A549 (cell line): ENCODE measurements around the gene PNMA5.

Experiments used
- CTCF ChIP-seq: fragments of >200 bp; sonication (Bioruptor Twin); formaldehyde crosslinking; IDR thresholded peaks from 3 replicates; pipeline ENCODE4 v1.5.1; 2016
- EP300 ChIP-seq, 2 experiments: fragments of >200 bp; sonication (Bioruptor Twin); formaldehyde crosslinking; IDR thresholded peaks; 2 replicates in 1 of 2; 3 replicates in 1 of 2; pipeline ENCODE4 v1.6.1; 2016 to 2017
- FOXS1 ChIP-seq: fragments of 250-450 bp; sonication (Bioruptor Pico); IDR thresholded peaks from 2 replicates; pipeline ENCODE4 v1.5.0; 2020; ENCODE audit warnings: mild to moderate bottlenecking, moderate library complexity
- HEYL ChIP-seq: fragments of 250-450 bp; sonication (Bioruptor Pico); IDR thresholded peaks from 2 replicates; pipeline ENCODE4 v1.8.0; 2021; ENCODE audit warnings: mild to moderate bottlenecking, moderate library complexity
- JUN ChIP-seq, 2 experiments: fragments of >200 bp; sonication (Bioruptor Twin); formaldehyde crosslinking; IDR thresholded peaks; 2 replicates in 1 of 2; 3 replicates in 1 of 2; pipeline ENCODE4 v1.6.1; 2016 to 2017
- MAX ChIP-seq: IDR thresholded peaks from 2 replicates; pipeline ENCODE4 v1.6.1; 2012
- NFE2L2 ChIP-seq: fragments of 150-350 bp; conservative IDR thresholded peaks from 2 replicates; pipeline ENCODE4 v1.6.1; 2014; ENCODE audit warnings: low read length
- POLR2A ChIP-seq: IDR thresholded peaks from 2 replicates; pipeline ENCODE4 v1.6.1; 2012; ENCODE audit warnings: mild to moderate bottlenecking, low read length
- RFX5 ChIP-seq: fragments of 450-650 bp; IDR thresholded peaks from 2 replicates; pipeline ENCODE4 v1.7.1; 2014; ENCODE audit warnings: antibody characterized with exemption, mild to moderate bottlenecking, moderate library complexity
- TP53 ChIP-seq: fragments of 250-450 bp; sonication (Bioruptor Pico); IDR thresholded peaks from 2 replicates; pipeline ENCODE4 v1.5.0; 2021; ENCODE audit warnings: mild to moderate bottlenecking, moderate library complexity
- ZFP36 ChIP-seq: fragments of 450-650 bp; IDR thresholded peaks from 2 replicates; pipeline ENCODE4 v1.6.1; 2014; ENCODE audit warnings: borderline replicate concordance; ENCODE audit not compliant: partially characterized antibody
- TF ChIP-seq, protein P1 (sequence below): fragments of 250-450 bp; sonication (Bioruptor Pico); IDR thresholded peaks from 2 replicates; pipeline ENCODE4 v1.5.0; 2021; ENCODE audit warnings: mild to moderate bottlenecking, moderate library complexity, borderline replicate concordance

GRCh38 chrX:152946681-152947080, 47.2 kb downstream of the PNMA5 start:
- TF ChIP-seq, protein P1, sequence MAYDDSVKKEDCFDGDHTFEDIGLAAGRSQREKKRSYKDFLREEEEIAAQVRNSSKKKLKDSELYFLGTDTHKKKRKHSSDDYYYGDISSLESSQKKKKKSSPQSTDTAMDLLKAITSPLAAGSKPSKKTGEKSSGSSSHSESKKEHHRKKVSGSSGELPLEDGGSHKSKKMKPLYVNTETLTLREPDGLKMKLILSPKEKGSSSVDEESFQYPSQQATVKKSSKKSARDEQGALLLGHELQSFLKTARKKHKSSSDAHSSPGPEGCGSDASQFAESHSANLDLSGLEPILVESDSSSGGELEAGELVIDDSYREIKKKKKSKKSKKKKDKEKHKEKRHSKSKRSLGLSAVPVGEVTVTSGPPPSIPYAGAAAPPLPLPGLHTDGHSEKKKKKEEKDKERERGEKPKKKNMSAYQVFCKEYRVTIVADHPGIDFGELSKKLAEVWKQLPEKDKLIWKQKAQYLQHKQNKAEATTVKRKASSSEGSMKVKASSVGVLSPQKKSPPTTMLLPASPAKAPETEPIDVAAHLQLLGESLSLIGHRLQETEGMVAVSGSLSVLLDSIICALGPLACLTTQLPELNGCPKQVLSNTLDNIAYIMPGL (CRISPR knock-in tag): no peak
- no peak for TF ChIP-seq POLR2A
- no peak for TF ChIP-seq MAX
- no peak for TF ChIP-seq JUN (IDR thresholded peaks at IDR 0.05)
- no peak for TF ChIP-seq ZFP36
- no peak for TF ChIP-seq RFX5
- no peak for TF ChIP-seq FOXS1 (CRISPR knock-in tag)
- TF ChIP-seq TP53 (CRISPR knock-in tag): no peak
- no peak for TF ChIP-seq CTCF
- TF ChIP-seq EP300 (IDR thresholded peaks at IDR 0.05): no peak
- TF ChIP-seq HEYL (CRISPR knock-in tag): no peak
- no peak for TF ChIP-seq NFE2L2
